Measurements from ENCODE around the gene SYS1.
"Not testable (repeated sequence)": the region's sequence is repeated elsewhere in the genome, so short reads cannot be mapped to it uniquely, and the experiment has no call there.

SYS1 gene

DNA sequence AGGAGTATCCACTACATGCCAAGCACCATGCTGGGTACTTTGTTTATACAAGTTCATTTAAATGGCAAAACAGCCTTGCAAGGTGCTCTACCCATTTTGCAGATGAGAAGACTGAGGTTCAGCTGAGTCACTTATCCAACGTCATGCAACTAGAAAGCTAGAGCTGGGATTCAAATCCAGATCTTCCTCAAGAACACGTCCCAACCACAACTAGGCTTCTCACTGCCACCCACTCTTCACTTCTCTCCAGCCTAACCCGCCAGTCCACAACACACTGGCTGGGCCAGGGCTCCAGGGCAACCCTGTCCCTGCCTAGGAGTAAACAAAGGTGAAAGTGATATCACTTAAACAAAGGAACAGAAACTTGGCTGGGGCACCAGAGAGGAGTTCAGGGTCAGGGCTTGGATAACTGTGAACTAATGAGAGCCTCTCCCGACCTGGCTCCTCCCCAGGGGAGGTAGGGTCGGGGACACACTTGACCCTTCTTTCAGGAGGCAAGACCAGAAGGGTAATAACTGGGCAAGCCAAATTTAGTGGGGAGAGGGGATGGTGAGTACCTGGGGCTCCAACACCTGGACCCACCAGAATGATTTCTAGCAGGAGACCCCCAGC lies 22.6 kb upstream of the SYS1 start:
- peak; percentile 1 for DNase-seq

GRCh38 chr20:45340951-45341350 lies 22.0 kb upstream of the SYS1 start:
- DNase-seq = no peak

DNA sequence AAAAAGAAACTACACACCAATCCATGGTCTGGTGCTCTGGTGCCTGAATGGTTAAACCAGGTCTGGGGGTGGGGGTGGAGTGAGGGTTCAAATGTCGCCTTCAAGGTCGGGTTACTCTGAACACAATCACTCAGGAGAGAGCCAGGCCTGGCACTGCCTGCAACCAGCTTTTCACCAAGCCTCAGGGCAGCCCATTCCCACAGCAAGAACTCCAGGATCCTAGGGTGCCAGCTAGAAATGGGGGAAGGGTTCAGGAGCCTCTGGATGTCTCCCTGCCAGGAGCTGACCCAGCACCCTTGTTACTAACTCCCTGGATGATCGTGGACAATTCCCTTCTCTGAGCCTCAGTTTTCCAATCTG lies 21.4 kb upstream of the SYS1 start:
- no peak for DNase-seq

DNA sequence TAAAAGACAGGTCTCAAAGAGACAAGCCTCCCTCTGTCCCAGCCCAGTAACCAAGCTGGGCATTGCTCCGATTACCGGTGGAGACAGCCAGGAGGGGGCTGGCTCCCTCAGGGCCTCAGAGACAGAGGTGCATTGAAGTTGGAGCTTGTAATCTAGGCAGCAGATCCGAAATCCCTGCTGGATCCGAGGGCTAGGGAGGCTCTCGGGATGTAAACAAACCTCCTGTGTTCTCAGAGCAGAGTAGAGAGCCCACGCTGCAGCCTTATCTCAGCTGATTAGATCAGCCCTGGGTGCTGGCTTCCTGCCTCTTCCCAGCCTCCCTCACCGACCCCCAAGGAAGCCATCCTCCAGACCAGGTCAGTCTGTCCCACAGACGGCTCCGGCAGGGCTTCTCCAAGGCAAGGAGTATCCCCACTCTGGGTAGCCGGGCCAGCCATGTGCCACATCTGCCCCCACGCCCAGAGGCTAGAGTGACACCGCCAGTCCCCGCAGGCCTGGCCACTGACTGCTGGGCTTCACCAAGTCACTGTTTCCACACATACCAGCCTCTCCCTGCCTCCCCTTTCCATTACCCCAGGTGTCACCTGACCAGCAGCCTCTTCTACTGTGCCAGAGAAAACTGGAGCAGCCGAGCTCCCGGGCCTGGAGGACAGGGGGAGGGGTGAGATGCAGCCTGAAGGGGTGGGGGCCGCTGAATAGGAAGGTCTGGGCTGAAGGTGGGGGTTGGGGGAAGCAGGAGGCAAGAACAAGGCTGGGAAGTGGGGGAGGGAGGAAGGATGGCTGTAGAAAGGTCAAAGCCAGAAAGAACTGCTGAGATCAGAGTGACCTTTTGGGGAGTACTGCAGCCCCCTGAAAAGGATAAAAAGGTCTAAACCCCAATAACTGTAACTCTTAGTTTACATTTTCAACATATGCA lies 20.8 kb upstream of the SYS1 start:
- peak; percentile 88 for DNase-seq

- no peak for DNase-seq
Measured at GRCh38 chr20:45342855-45343531, 20.0 kb upstream of the SYS1 start.

- no peak for DNase-seq
Measured at GRCh38 chr20:45343532-45344167, 19.3 kb upstream of the SYS1 start.

- DNase-seq = peak; percentile 85
Measured at GRCh38 chr20:45344168-45344860, 18.6 kb upstream of the SYS1 start.

DNA sequence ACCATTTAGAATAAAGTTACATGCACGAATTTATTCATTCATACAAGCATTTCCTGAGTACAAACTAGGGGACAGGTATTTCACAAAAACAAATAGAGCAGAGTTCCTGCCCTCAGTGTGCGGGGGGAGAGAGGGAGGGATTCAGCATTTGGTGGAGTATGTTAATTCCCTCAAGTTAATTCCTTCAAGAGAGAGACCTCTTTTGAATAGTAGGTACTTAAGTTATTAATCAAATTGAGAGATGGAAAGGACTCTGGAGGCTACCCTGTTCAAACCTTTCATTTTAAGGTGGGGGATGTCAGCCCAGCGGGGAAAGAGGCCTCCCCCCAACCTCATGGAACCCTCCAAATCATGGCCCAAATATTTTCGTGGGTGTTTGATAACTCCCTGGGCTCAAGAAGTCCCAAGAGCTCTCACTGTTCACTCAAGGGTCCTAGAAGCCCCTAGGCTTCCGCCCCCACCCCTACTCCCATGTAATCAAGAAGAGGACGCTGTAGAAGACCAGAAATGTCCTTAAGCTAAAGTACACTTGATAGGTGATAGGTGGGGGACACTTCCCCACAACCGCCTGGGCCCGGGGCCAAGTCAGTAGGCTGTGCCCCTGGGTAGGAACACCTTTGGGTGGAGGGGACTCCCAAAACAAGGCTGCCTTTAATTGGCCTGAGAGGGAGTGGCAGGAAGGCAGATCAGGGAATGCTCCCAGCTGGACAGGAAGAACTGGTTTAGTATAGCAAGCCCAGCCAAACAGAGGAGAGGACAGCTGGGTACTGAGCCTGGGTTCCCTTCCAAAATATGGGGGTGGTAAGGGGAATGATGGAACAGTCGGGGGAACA lies 17.6 kb upstream of the SYS1 start:
- DNase-seq = no peak

- no peak for DNase-seq
Measured at GRCh38 chr20:45346291-45346718, 16.7 kb upstream of the SYS1 start.

- no peak for DNase-seq
Measured at GRCh38 chr20:45346851-45347250, 16.1 kb upstream of the SYS1 start.

DNA sequence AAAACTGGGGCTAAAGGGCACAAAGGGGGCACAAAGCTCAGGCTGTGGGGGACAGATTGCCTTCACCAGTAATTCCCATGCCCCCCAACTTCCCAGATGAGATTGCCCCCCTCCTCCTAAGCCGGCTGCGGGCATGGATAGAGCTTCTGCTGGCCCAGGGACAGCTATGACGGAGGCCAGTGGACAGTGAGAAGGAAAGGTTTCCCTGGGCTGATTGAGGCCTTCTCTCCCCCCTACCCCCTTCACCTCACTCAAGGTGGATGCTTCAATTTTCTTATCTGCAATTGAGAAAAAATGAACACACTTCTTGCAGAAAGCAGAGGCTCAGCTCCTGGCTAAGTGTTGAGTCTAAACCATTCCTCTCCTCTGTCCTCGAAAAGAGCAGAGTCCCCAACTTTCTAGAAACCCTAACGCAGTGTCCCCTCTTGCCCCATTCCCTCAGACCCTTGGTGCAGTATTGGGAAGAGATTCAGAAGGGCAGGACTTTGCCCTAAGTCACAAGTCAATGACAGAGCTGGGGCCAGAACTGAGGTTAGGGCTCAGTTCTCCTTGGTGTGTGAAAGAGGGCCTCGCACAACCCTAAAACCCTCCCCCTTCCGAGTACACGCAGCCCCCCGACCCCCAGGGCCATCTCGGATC lies 15.5 kb upstream of the SYS1 start:
- no peak for DNase-seq

GRCh38 chr20:45347936-45348778 lies 14.8 kb upstream of the SYS1 start, which contains the start of gene SDC4:
Gene SDC4 (minus strand): TSS chr20:45348424. CDS start chr20:45348384, 40 bp downstream.
- peak; percentile 74 for DNase-seq

- DNase-seq = no peak
Measured at GRCh38 chr20:45350217-45350616, 12.7 kb upstream of the SYS1 start.

- DNase-seq = not testable (repeated sequence)
Measured at GRCh38 chr20:45350795-45351194, 12.2 kb upstream of the SYS1 start.

DNA sequence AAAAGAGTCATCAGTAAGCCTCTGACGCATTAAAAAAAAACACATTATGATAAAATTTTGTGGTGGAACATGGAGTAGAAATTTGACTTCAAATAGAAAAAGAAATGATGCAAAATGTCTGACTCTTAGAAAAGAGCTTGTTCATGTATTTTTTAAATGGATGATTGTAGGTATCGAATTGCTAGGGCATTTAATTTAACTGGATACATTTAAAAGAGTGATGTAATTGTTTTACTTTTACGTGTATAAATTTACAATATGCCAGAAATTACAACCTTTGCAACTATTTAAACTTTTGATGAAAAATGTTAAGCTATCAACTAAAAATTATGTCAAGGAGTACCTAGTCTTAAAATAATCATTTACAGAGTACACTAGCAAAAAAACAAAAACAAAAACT lies 10.2 kb upstream of the SYS1 start:
- DNase-seq = no peak

- no peak for DNase-seq
Measured at GRCh38 chr20:45353746-45354145, 9.2 kb upstream of the SYS1 start.

GRCh38 chr20:45354423-45355208 lies 8.3 kb upstream of the SYS1 start:
- DNase-seq = no peak

- DNase-seq = peak; percentile 59
Measured at GRCh38 chr20:45355209-45356084, 7.5 kb upstream of the SYS1 start.

All from NCI-H226 (cell line).